Neural cell (in vitro differentiated cells): ENCODE measurements around the gene MARVELD3.

Source experiments
- CTCF ChIP-seq: fragments of 450-650 bp; IDR thresholded peaks from 2 replicates; pipeline ENCODE4 v1.5.1; 2014; ENCODE audit warnings: antibody characterized with exemption, mild to moderate bottlenecking, moderate library complexity; ENCODE audit not compliant: poor library complexity, severe bottlenecking
- EP300 ChIP-seq: fragments of 450-650 bp; conservative IDR thresholded peaks from 2 replicates; pipeline ENCODE4 v1.6.1; 2014; ENCODE audit warnings: antibody characterized with exemption, mild to moderate bottlenecking, moderate library complexity; ENCODE audit not compliant: poor library complexity, severe bottlenecking
- EZH2 ChIP-seq: fragments of 200-600, 300-800 bp; shearing (Covaris generic), sonication (generic); IDR thresholded peaks from 2 replicates; pipeline ENCODE4 v1.6.1; 2014; ENCODE audit warnings: antibody characterized with exemption, low read length, borderline replicate concordance, mild to moderate bottlenecking; ENCODE audit not compliant: insufficient read depth, poor library complexity, severe bottlenecking
- POLR2AphosphoS5 ChIP-seq: IDR thresholded peaks from 2 replicates; pipeline ENCODE4 v1.6.1; 2012
- RAD21 ChIP-seq: fragments of 450-650 bp; conservative IDR thresholded peaks from 2 replicates; pipeline ENCODE4 v1.6.1; 2014; ENCODE audit warnings: antibody characterized with exemption, mild to moderate bottlenecking, moderate library complexity
- REST ChIP-seq: IDR thresholded peaks from 2 replicates; pipeline ENCODE4 v1.6.1; 2012; ENCODE audit warnings: borderline replicate concordance
- SMC3 ChIP-seq: fragments of 450-650 bp; conservative IDR thresholded peaks from 2 replicates; pipeline ENCODE4 v1.6.1; 2014; ENCODE audit warnings: antibody characterized with exemption, mild to moderate bottlenecking, moderate library complexity; ENCODE audit not compliant: poor library complexity
- TAF1 ChIP-seq: IDR thresholded peaks from 2 replicates; pipeline ENCODE4 v1.6.1; 2012; ENCODE audit warnings: low read depth

DNA sequence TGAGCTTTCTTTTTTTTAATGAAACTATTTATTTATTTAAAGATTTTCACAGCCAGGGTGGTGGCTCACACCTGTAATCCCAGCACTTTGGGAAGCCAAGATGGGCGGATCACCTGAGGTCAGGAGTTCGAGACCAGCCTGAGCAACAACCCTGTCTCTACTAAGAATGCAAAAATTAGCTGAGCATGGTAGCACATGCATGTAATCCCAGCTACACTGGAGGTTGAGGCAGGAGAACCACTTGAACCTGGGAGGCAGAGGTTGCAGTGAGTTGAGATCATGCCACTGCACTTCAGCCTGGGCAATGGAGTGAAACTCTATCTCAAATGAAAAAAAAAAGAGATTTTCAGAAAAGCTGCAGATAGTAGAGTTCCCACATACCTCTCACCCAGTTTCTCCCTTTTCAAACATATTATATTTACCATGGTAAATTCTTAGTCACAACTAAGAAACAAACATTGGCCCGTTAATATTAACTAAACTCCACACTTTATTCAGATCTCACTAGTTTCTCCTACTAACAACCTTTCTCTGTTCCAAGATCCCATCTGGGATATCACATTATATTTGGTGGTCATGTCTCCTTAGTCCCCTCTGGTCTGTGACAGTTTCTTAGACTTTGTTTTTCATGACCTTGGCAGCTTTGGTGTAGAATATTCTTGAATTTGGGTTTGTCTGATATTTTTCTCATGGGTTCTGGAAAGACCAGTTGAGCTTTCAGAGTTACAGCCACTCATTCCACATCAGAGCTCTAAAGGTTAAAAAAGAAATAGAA, 41.3 kb upstream of the MARVELD3 start:
- TF ChIP-seq POLR2AphosphoS5, result no peak
- no peak for TF ChIP-seq EZH2
- TF ChIP-seq CTCF, result no peak
- no peak for TF ChIP-seq TAF1
- TF ChIP-seq RAD21, result no peak
- TF ChIP-seq EP300, result no peak
- no peak for TF ChIP-seq SMC3
- TF ChIP-seq REST, result no peak
